Central memory CD4-positive, alpha-beta T cell (primary cell): ENCODE results near the gene FTH1.
A peak's percentile ranks its signal among the peaks of the same experiment; 100 is the strongest.
"Not testable (repeated sequence)": the region's sequence is repeated elsewhere in the genome, so short reads cannot be mapped to it uniquely, and the experiment has no call there.

Experiments used
- DNase-seq: peaks from one replicate; pipeline ENCODE4 v3.0.0; 2022

FTH1 gene

GRCh38 chr11:61963282-61964057 lies 4.0 kb downstream of the FTH1 start:
- DNase-seq: peak; percentile 55

DNA sequence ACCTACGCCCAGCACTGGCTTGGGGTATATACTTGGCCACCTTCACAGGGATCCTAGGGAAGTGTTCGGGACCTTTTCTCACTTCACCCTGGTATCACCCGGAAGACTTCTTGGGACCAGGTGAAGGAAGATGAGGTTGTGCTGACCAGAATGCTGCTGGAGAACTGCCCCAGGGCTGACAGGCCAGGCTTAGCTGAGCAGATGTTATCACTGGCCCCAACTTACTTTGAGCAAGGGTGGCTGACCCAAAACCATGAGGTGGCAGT lies 4.5 kb downstream of the FTH1 start:
- no peak for DNase-seq

DNA sequence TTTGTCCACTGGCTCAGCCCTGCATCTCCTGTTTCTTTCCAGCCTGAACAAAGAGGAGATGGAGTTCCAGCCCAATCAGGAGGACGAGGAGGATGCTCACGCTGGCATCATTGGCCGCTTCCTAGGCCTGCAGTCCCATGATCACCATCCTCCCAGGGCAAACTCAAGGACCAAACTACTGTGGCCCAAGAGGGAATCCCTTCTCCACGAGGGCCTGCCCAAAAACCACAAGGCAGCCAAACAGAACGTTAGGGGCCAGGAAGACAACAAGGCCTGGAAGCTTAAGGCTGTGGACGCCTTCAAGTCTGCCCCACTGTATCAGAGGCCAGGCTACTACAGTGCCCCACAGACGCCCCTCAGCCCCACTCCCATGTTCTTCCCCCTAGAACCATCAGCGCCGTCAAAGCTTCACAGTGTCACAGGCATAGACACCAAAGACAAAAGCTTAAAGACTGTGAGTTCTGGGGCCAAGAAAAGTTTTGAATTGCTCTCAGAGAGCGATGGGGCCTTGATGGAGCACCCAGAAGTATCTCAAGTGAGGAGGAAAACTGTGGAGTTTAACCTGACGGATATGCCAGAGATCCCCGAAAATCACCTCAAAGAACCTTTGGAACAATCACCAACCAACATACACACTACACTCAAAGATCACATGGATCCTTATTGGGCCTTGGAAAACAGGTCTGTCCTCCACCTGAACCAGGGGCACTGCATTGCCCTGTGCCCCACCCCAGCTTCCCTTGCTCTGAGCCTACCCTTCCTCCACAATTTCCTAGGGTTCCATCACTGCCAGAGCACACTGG lies 5.0 kb downstream of the FTH1 start:
- DNase-seq: peak; percentile 25

DNA sequence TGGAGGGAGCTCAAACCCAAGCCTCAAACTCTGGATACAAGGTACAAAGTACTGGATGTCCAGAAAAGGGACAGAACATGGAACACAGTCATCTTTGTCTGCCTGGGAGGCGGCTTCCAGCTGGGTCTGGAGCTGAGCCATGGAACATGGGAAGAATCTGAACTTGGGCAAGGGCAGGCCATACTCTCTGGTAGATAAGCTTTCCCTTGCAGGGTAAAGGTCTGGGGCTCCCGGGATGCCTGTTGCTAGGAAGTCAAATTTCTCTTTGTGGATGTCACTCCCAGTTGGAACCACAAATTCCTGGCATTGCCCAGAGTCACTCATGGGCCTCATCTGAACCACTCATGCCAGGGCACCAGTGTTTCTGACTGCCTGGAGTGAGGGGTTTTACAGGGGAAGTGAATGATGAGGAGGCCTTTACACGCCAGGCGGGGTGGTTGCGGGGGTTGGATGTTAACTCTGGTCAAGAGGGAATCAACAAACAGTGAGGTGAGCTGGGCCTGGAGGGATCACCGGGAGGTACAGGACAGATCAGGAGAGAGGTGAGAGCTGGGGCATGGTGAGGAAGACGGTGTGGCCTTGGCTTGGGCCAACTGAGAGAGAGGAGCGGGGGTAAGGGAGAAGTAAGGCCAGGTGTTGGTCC lies 5.7 kb downstream of the FTH1 start:
- DNase-seq: no peak

DNA sequence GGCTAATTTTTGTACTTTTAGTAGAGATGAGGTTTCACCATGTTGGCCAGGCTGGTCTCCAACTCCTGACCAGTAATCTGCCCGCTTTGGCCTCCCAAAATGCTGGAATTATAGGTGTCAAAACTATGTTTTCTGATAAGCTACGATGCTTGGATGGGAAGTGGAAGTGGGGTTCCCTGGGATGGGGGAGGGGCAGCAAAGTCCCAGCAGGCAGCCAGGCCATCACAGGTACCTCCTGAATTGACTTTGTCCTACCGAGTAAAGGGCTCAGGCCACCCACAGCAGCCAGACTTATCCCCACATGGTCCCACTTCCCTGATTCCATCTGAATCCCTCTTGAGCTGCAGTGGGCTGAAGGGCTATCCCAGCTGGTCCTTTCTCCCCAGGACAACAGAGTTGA lies 6.9 kb downstream of the FTH1 start:
- DNase-seq: no peak

- DNase-seq: no peak
These were observed 7.8 kb downstream of the FTH1 start for GRCh38 chr11:61959678-61960077.

- DNase-seq: no peak
These were observed 8.3 kb downstream of the FTH1 start for GRCh38 chr11:61959114-61959513.

- DNase-seq: no peak
These were observed 8.8 kb downstream of the FTH1 start for GRCh38 chr11:61958590-61958989.

GRCh38 chr11:61957021-61957770 lies 10.2 kb downstream of the FTH1 start:
- DNase-seq: no peak

- no peak for DNase-seq
These were observed 11.0 kb downstream of the FTH1 start for GRCh38 chr11:61956191-61957020.

DNA sequence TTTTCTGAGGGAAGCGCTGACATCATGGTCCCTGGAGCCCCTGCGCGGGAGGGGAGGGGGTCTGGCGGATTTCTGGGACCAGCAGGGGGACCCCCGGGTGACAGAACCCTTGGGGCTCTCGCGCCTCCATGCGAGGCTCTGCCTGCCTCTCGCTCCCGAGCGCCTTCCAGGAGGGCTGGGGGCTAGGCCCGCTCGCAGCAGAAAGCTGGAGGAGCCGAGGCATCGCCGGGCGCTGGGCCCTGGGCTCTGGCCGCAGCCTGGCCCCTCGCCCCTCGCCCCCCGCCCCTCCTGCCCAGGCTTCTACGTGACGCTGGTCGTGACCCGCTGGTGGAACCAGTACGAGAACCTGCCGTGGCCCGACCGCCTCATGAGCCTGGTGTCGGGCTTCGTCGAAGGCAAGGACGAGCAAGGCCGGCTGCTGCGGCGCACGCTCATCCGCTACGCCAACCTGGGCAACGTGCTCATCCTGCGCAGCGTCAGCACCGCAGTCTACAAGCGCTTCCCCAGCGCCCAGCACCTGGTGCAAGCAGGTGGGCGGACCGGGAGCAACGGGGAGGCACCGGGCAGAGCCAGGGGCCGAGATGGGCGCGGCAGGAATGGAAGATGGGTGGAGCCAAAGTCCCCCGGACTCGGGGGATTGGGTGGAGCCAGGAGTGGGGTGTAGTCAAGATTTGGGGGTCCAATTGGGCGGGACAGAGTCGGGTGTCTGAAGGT lies 11.9 kb downstream of the FTH1 start:
- DNase-seq: peak; percentile 12

DNA sequence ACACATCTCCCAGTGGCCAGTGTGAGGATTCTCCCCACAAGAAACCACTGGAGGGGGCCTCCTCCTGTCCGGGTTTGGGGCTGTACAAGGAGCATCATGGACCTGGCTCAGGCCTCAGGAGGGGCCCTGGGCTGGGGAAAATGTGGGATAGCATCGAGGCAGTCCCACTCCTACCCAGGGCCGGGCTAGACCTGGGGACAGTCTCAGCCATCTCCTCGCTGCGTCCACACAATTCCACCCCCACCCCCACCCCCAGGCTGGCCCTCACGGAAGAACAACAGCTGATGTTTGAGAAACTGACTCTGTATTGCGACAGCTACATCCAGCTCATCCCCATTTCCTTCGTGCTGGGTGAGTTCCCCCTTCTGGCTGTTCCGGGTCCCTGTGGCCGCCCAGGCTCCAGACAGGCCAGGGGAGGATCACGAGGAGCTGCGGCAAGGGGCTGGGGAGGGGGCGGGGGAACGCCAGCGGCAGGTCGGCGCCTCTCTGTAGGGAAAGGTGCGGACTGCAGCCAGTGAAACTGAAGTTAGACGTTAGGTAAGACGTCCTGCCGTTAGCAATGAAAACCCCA lies 12.5 kb downstream of the FTH1 start:
- DNase-seq: no peak

DNA sequence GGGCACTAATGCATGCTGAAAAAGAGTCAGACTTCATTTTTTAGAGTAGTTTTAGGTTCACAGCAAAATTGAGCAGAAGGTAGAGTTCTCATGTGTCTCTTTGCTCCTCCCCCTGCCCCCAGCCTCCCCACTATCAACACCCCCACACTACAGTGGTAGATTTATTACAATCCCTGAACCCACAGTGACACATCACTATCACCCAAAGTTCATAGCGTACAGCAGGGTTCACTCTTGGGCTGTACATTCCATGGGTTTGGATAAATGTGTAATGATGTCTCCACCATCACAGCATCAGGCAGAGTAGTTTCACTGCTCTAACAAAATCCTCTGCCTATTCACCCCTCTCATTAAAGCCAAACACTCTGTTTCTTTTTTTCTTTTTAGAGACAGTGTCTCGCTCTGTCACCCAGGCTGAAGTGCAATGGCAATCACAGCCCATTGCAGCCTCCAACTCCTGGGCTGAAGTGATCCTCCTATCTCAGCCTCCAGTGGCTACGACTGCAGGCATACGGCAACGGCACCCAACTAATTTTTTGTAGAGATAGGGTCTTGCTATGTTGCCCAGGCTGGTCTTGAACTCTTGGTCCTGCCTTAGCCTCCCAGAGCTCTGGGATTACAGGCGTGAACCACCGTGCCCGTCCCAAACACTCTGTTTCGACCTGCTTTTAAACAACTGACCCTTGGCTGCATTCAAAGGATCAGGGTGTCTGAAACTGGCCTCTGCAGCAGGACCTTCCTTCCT lies 13.2 kb downstream of the FTH1 start:
- DNase-seq: no peak

DNA sequence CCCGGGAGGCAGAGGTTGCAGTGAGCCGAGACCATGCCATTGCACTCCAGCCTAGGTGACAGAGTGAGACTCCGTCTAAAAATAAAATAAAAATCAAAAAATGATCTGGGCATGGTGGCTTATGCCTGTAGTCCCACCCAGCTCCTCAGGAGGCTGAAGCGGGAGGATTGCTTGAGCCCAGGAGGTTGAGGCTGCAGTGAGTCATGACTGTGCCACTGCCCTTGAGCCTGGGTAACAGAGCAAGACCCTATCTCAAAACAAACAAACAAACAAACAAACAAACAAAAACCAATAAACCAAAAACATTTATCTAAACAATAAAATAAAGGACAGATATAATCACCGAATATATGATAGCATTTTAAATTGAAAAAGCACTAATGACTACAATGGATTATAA lies 13.8 kb downstream of the FTH1 start:
- DNase-seq: not testable (repeated sequence)

GRCh38 chr11:61952882-61953281 lies 14.6 kb downstream of the FTH1 start:
- no peak for DNase-seq

GRCh38 chr11:61951484-61952135 lies 15.8 kb downstream of the FTH1 start:
- DNase-seq: no peak

GRCh38 chr11:61950035-61950547 lies 17.3 kb downstream of the FTH1 start, which contains the start of gene BEST1:
TSS of gene BEST1 (plus strand) at chr11:61950351. CDS start at chr11:61951807, 1,456 bp downstream.
- no peak for DNase-seq

- DNase-seq: no peak
These were observed 18.0 kb downstream of the FTH1 start for GRCh38 chr11:61949169-61950034.

GRCh38 chr11:61948505-61948904 lies 18.9 kb downstream of the FTH1 start:
- no peak for DNase-seq
